Measurements from ENCODE around the gene PRKCA.

DNA sequence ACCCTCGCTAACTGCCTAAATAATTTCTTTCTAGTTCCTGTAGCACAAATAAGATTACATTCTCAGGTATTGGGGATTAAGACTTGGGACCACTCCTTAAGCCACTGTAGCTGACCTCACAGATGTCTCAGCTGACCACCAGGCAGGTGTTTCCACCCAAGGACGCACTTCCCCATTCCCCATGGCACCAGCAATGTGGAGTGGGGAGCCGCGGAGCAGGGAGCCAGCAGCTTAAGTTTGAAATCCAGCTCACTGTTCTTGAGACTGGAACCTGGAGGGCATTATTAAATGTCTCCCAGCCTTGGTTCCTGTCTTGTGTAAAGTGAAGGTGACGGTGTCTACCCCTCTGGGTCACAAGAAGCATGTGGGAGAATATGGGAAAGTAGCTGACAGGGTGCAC is 283.1 kb downstream of the PRKCA start:
- TF ChIP-seq, protein P1, sequence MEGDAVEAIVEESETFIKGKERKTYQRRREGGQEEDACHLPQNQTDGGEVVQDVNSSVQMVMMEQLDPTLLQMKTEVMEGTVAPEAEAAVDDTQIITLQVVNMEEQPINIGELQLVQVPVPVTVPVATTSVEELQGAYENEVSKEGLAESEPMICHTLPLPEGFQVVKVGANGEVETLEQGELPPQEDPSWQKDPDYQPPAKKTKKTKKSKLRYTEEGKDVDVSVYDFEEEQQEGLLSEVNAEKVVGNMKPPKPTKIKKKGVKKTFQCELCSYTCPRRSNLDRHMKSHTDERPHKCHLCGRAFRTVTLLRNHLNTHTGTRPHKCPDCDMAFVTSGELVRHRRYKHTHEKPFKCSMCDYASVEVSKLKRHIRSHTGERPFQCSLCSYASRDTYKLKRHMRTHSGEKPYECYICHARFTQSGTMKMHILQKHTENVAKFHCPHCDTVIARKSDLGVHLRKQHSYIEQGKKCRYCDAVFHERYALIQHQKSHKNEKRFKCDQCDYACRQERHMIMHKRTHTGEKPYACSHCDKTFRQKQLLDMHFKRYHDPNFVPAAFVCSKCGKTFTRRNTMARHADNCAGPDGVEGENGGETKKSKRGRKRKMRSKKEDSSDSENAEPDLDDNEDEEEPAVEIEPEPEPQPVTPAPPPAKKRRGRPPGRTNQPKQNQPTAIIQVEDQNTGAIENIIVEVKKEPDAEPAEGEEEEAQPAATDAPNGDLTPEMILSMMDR (IDR thresholded peaks at IDR 0.05): no peak
- TF ChIP-seq RFX5 (IDR thresholded peaks at IDR 0.05) (no peak), SMC3 (IDR thresholded peaks at IDR 0.05) (no peak), TP53 (CRISPR knock-in tag; IDR thresholded peaks at IDR 0.05) (no peak), JUNB (IDR thresholded peaks at IDR 0.05) (no peak)
